WTC11 (cell line): ENCODE measurements around the gene SLC9A9.

Experiments used
- CREB1 ChIP-seq: sonication (generic); formaldehyde crosslinking; IDR thresholded peaks from 2 replicates; pipeline ENCODE4 v1.8.0; 2023; ENCODE audit warnings: mild to moderate bottlenecking, missing genetic modification reagents
- CTCF ChIP-seq: fragments of 200-600 bp; IDR thresholded peaks from 2 replicates; pipeline ENCODE4 v1.8.0; 2022; ENCODE audit warnings: antibody characterized with exemption
- E2F4 ChIP-seq: sonication (generic); formaldehyde crosslinking; IDR thresholded peaks from 2 replicates; pipeline ENCODE4 v1.8.1; 2022; ENCODE audit warnings: low read depth, mild to moderate bottlenecking, moderate library complexity, missing genetic modification reagents, borderline replicate concordance
- ETV6 ChIP-seq: sonication (generic); formaldehyde crosslinking; IDR thresholded peaks from 2 replicates; pipeline ENCODE4 v1.8.1; 2022; ENCODE audit warnings: mild to moderate bottlenecking, missing genetic modification reagents
- HMGXB4 ChIP-seq: sonication (generic); formaldehyde crosslinking; IDR thresholded peaks from 2 replicates; pipeline ENCODE4 v1.8.1; 2023; ENCODE audit warnings: mild to moderate bottlenecking, moderate library complexity, missing genetic modification reagents
- IRF2 ChIP-seq: sonication (generic); formaldehyde crosslinking; IDR thresholded peaks from 2 replicates; pipeline ENCODE4 v1.8.0; 2022; ENCODE audit warnings: low read depth, missing genetic modification reagents, borderline replicate concordance
- JUN ChIP-seq: sonication (generic); formaldehyde crosslinking; IDR thresholded peaks from 2 replicates; pipeline ENCODE4 v1.8.0; 2023; ENCODE audit warnings: mild to moderate bottlenecking, missing genetic modification reagents
- MYBL2 ChIP-seq: sonication (generic); formaldehyde crosslinking; IDR thresholded peaks from 2 replicates; pipeline ENCODE4 v1.8.1; 2023; ENCODE audit warnings: mild to moderate bottlenecking, moderate library complexity, missing genetic modification reagents
- NFATC4 ChIP-seq: fragments of 250-450 bp; sonication (Bioruptor Pico); IDR thresholded peaks from 2 replicates; pipeline ENCODE4 v1.9.0; 2021; ENCODE audit warnings: mild to moderate bottlenecking
- NFE2L1 ChIP-seq: sonication (generic); formaldehyde crosslinking; IDR thresholded peaks from 2 replicates; pipeline ENCODE4 v1.8.1; 2023; ENCODE audit warnings: missing genetic modification reagents
- TEAD4 ChIP-seq: sonication (generic); formaldehyde crosslinking; IDR thresholded peaks from 2 replicates; pipeline ENCODE4 v1.8.0; 2022; ENCODE audit warnings: mild to moderate bottlenecking, missing genetic modification reagents
- USF2 ChIP-seq: sonication (generic); formaldehyde crosslinking; IDR thresholded peaks from 2 replicates; pipeline ENCODE4 v1.8.1; 2023; ENCODE audit warnings: mild to moderate bottlenecking, missing genetic modification reagents, moderate library complexity
- ZNF219 ChIP-seq: sonication (generic); formaldehyde crosslinking; IDR thresholded peaks from 2 replicates; pipeline ENCODE4 v1.8.0; 2023; ENCODE audit warnings: missing genetic modification reagents, mild to moderate bottlenecking, borderline replicate concordance
- ZSCAN18 ChIP-seq: fragments of 250-450 bp; sonication (Bioruptor Pico); IDR thresholded peaks from 2 replicates; pipeline ENCODE4 v2.1.2; 2022; ENCODE audit warnings: mild to moderate bottlenecking, moderate library complexity

GRCh38 chr3:143367171-143367570 is 481.1 kb downstream of the SLC9A9 start:
- no peak for TF ChIP-seq HMGXB4
- no peak for TF ChIP-seq ZSCAN18 (CRISPR knock-in tag)
- no peak for TF ChIP-seq CTCF
- TF ChIP-seq ETV6 (CRISPR knock-in tag), result no peak
- TF ChIP-seq IRF2 (CRISPR knock-in tag), result no peak
- TF ChIP-seq TEAD4 (CRISPR knock-in tag), result no peak
- TF ChIP-seq ZNF219 (CRISPR knock-in tag), result no peak
- no peak for TF ChIP-seq NFATC4 (CRISPR knock-in tag)
- no peak for TF ChIP-seq MYBL2
- TF ChIP-seq CREB1 (CRISPR knock-in tag), result no peak
- no peak for TF ChIP-seq NFE2L1 (CRISPR knock-in tag)
- TF ChIP-seq USF2 (CRISPR knock-in tag), result no peak
- no peak for TF ChIP-seq JUN (CRISPR knock-in tag)
- no peak for TF ChIP-seq E2F4 (CRISPR knock-in tag)
